ENCODE measurements around the gene GAS5. TPM values are rescaled to one million over a fixed set of nuclear protein-coding genes. Genes with fewer than 3 reads are reported as not detected.
A peak's percentile ranks its signal among the peaks of the same experiment; 100 is the strongest.

The GAS5 gene
- total and polyA plus RNA-seq, 9 of the 15 experiments (the other 6 are each of a cell fraction or from before 2014, with no cell fraction given), result 565 to 1,860 (median 1,006) TPM

DNA sequence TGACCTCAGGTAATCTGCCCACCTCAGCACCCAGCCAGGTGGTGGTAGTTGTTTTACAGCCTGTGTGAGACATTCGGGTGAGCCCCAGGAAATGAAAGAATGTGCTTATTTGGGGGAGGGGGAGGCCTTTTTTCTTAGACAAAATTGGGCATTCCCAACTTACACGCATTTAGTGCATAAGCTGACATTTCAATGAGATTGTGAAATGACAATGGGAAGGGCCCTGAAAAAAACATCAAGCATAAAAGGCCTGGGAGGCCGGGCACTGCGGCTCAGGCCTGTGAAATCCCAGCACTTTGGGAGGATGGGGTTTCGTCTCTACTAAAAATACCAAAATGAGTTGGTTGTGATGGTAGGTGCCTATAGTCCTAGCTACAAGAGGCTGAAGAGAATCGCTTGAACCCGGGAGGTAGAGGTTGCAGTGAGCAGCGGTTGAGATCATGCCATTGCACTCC is 5.0 kb downstream of the GAS5 start (continued):
- TF ChIP-seq KDM5B (IDR thresholded peaks at IDR 0.05; ENCODE audit: insufficient replicate concordance, low read depth, low read length) (peak; percentile 41), ZNF436 (CRISPR knock-in tag; IDR thresholded peaks at IDR 0.05) (0 out of 2 replicates have a peak, but pooled peaks have one; percentile 7), KDM1A (IDR thresholded peaks at IDR 0.05) (0 out of 4 replicates have a peak, but pooled peaks of 1 of the 2 experiments have one; percentile 9), CCAR2 (IDR thresholded peaks at IDR 0.05; ENCODE audit: low read depth, low read length) (0 out of 2 replicates have a peak, but pooled peaks have one; percentile 5), RBBP5 (IDR thresholded peaks at IDR 0.05; ENCODE audit: borderline replicate concordance, insufficient read depth, low read length, poor library complexity, severe bottlenecking) (no peak), NR1H2 (CRISPR knock-in tag; IDR thresholded peaks at IDR 0.05) (no peak), CBFA2T3 (IDR thresholded peaks at IDR 0.05) (no peak), ZFPM2 (CRISPR knock-in tag; IDR thresholded peaks at IDR 0.05) (no peak), ZNF184 (CRISPR knock-in tag; IDR thresholded peaks at IDR 0.05) (no peak), ZNF79 (CRISPR knock-in tag; IDR thresholded peaks at IDR 0.05; ENCODE audit: low read depth) (no peak), PRMT5 (CRISPR knock-in tag; IDR thresholded peaks at IDR 0.05) (no peak), ZNF583 (CRISPR knock-in tag; IDR thresholded peaks at IDR 0.05) (no peak), ZKSCAN8 (CRISPR knock-in tag; IDR thresholded peaks at IDR 0.05) (no peak), CHD1 (IDR thresholded peaks at IDR 0.05; ENCODE audit: low read length) (no peak), CSDE1 (IDR thresholded peaks at IDR 0.05) (no peak), ZNF347 (CRISPR knock-in tag; IDR thresholded peaks at IDR 0.05; ENCODE audit: low read depth) (no peak), NFXL1 (CRISPR knock-in tag; IDR thresholded peaks at IDR 0.05) (no peak), ZNF584 (CRISPR knock-in tag; IDR thresholded peaks at IDR 0.05; ENCODE audit: low read depth) (no peak)
- TF ChIP-seq, protein P1, sequence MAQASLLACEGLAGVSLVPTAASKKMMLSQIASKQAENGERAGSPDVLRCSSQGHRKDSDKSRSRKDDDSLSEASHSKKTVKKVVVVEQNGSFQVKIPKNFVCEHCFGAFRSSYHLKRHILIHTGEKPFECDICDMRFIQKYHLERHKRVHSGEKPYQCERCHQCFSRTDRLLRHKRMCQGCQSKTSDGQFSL (CRISPR knock-in tag; IDR thresholded peaks at IDR 0.05), result no peak
- TF ChIP-seq, protein P1 (tag; IDR thresholded peaks at IDR 0.05), result no peak
- TF ChIP-seq, protein P2, sequence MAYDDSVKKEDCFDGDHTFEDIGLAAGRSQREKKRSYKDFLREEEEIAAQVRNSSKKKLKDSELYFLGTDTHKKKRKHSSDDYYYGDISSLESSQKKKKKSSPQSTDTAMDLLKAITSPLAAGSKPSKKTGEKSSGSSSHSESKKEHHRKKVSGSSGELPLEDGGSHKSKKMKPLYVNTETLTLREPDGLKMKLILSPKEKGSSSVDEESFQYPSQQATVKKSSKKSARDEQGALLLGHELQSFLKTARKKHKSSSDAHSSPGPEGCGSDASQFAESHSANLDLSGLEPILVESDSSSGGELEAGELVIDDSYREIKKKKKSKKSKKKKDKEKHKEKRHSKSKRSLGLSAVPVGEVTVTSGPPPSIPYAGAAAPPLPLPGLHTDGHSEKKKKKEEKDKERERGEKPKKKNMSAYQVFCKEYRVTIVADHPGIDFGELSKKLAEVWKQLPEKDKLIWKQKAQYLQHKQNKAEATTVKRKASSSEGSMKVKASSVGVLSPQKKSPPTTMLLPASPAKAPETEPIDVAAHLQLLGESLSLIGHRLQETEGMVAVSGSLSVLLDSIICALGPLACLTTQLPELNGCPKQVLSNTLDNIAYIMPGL (CRISPR knock-in tag; IDR thresholded peaks at IDR 0.05), result no peak
- TF ChIP-seq, protein P3, sequence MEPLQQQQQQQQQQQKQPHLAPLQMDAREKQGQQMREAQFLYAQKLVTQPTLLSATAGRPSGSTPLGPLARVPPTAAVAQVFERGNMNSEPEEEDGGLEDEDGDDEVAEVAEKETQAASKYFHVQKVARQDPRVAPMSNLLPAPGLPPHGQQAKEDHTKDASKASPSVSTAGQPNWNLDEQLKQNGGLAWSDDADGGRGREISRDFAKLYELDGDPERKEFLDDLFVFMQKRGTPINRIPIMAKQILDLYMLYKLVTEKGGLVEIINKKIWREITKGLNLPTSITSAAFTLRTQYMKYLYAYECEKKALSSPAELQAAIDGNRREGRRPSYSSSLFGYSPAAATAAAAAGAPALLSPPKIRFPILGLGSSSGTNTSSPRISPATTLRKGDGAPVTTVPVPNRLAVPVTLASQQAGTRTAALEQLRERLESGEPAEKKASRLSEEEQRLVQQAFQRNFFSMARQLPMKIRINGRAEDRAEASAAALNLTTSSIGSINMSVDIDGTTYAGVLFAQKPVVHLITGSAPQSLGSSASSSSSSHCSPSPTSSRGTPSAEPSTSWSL (CRISPR knock-in tag; IDR thresholded peaks at IDR 0.05; ENCODE audit: borderline replicate concordance), result no peak
- TF ChIP-seq, protein P4, sequence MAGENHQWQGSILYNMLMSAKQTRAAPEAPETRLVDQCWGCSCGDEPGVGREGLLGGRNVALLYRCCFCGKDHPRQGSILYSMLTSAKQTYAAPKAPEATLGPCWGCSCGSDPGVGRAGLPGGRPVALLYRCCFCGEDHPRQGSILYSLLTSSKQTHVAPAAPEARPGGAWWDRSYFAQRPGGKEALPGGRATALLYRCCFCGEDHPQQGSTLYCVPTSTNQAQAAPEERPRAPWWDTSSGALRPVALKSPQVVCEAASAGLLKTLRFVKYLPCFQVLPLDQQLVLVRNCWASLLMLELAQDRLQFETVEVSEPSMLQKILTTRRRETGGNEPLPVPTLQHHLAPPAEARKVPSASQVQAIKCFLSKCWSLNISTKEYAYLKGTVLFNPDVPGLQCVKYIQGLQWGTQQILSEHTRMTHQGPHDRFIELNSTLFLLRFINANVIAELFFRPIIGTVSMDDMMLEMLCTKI (IDR thresholded peaks at IDR 0.05; ENCODE audit: partially characterized antibody), result no peak
- TF ChIP-seq, protein P5, sequence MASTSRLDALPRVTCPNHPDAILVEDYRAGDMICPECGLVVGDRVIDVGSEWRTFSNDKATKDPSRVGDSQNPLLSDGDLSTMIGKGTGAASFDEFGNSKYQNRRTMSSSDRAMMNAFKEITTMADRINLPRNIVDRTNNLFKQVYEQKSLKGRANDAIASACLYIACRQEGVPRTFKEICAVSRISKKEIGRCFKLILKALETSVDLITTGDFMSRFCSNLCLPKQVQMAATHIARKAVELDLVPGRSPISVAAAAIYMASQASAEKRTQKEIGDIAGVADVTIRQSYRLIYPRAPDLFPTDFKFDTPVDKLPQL (IDR thresholded peaks at IDR 0.05; ENCODE audit: extremely low read depth, insufficient read length), result no peak
